GM18519 (cell line): ENCODE data around the gene NOCT.
"Not testable (repeated sequence)": the region's sequence is repeated elsewhere in the genome, so short reads cannot be mapped to it uniquely, and the experiment has no call there.

Experiments
- ATAC-seq: cut with Tn5 transposase; IDR thresholded peaks from one replicate; pipeline ENCODE4 v1.9.1; 2021; ENCODE audit warnings: mild to moderate bottlenecking, moderate library complexity; ENCODE audit not compliant: unreplicated experiment, low FRiP score

Gene NOCT, protein sequence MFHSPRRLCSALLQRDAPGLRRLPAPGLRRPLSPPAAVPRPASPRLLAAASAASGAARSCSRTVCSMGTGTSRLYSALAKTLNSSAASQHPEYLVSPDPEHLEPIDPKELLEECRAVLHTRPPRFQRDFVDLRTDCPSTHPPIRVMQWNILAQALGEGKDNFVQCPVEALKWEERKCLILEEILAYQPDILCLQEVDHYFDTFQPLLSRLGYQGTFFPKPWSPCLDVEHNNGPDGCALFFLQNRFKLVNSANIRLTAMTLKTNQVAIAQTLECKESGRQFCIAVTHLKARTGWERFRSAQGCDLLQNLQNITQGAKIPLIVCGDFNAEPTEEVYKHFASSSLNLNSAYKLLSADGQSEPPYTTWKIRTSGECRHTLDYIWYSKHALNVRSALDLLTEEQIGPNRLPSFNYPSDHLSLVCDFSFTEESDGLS

GRCh38 chr4:139015269-139015947, at the start of gene NOCT:
NOCT (plus strand) TSS chr4:139015781; CDS start chr4:139015982, 201 bp downstream.
- peak; percentile 90 for ATAC-seq

DNA sequence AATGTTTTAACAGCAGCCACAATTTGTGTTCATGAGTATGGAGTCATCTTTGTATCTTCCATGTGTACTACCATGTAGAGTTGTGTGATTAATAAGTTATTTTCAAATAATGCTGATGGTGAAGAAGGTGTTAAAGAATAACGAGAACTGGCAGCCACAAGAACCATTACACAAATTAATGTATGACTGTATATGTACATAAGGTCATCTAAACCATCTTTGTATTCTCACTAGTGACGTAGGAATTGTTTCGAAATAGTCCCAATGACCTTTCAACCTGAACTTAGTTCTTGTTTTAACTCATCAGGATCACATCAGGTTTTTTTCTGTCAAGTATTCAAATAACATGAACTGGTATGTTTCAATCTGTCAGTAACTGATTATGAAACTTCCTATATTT, 48.3 kb upstream of the NOCT start:
- ATAC-seq = peak; percentile 87

- no peak for ATAC-seq
These were observed 42.4 kb upstream of the NOCT start for GRCh38 chr4:138972956-138973801.

DNA sequence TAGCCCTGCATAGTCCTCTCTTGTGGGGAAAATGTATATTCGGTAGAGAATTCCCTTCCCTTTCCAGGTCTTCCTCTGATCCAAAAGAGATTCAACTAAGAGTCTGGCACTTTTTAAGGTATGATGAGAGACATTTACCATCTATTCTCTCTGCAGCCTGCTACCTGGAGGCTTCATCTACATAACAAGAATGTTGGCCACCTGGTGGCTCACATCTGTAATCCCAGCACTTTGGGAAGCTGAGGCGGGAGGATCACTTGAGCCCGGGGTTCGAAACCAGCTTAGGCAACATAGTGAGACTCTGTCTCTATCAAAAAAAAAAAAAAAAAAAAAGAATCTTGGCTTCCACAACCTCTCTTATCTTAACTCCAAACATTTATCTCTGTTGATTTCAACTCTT, 40.4 kb upstream of the NOCT start:
- ATAC-seq = no peak

DNA sequence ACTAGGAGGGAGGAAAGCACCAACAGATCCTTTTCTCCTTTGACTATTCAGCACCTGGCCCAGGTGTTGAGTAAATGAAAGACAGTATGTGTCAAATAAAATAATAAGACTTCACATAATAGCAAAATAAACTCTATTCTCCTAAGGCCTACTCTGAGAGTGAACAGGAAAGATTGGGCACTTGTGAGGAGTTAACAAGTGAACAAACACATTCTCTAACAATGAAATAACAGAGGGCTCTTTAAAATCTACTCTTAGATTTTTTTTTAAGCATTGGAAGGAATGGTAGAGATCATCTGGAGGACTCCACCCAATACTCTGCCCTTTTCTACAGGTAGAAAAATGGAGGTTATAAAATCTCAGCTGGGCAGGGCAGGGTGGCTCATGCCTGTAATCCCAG, 39.1 kb upstream of the NOCT start:
- ATAC-seq = no peak

- ATAC-seq = peak; percentile 91
These were observed 38.1 kb upstream of the NOCT start for GRCh38 chr4:138977524-138977923.

DNA sequence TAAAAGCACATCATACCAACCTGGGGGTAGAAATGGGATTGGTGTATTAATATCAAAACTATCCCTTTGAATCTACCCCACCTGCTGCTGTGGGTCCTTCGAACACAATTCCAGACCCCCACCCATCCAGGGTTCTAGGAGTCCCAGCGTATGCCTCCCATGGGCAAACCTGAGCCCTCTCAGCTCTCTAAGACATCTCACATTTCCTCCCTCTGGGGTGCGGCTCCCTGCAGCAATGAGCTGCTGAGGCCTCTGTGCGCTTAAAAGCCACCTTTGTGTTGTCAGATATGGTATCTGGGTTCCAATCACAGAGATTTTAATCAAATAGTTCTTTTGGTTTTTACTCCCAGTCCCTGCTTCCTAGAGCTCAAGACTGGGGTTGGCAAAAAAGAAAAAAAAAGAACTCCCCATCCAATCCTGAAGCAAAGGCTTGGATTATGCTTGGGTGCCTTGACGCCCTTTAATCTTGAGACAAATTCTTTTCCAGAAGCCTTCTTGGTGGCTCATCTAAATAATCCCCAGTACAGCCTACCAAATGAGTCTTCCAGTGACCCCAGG, 37.5 kb upstream of the NOCT start:
- ATAC-seq = no peak

DNA sequence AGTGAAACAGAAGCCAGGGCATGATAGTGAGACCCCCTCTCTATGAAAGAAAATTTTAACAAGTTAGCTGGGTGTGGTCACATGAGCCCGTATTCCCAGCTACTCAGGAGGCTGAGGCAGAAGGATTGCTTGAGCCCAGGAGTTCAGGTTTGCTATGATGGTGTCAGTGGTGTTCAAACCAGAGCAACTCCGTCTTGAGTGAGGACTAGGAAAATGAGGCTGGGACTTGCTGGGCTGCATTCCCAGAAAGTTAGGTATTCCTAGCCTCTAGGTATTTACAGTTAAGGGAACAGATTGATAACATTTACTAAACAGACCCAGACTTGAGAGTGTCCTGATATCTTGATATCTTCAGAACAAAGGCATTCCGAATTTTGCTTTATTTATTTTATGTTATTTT, 37.0 kb upstream of the NOCT start:
- ATAC-seq = no peak

DNA sequence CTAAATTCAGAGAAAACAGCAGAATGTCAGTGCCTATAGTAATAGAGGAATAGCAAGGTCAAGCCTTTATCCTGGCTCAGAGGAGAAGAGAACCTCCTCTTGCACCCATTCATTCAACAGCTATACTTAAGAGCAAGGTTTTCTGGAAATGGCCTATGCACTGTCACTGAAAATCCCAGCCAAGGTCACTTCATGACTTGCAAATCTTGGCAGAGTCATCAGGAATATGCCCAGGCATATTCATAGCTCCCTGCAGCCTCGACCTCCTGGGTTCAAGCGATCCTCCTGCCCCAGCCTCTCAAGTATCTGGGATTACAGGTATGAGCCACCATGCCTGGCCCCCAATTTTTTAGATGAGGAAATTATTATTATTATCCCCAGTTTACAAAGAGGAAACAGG, 35.8 kb upstream of the NOCT start:
- ATAC-seq = no peak

DNA sequence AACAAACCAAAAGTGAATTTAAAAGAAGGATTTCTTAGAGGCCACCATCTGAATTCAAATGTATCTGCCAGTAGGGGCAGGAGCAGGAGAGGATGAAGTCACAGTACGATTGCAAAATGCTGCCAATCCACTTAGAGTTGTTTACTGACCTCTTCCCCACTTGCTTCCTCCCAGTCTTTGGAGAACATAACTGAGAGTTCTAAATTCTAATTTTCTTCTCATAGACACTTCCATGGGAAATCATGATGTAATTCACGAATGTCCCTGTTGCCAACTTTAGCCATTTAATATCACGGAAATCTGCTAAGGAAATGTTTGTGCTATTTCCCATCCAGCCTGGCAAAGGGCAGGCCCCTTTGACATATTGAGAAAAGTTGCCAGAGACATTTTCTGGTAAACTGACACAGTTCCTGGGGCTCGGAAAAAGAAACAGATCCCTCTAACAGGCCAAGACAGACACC, 33.6 kb upstream of the NOCT start:
- ATAC-seq = no peak

DNA sequence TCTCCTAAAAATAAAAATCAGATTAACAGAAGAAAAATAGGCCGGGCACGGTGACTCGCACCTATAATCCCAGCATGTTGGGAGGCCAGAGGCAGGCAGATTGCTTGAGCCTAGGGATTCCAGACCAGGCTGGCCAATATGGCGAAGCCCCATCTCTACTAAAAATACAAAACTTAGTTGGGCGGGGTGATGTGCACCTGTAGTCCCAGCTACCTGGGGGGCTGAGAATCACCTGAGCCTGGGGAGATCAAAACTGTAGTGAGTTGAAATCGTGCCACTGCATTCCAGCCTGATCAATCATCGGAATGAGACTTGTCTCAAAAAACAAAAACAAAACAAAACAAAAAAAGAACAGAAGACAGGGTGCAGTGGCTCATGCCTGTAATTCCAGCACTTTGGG, 32.8 kb upstream of the NOCT start:
- ATAC-seq = no peak

DNA sequence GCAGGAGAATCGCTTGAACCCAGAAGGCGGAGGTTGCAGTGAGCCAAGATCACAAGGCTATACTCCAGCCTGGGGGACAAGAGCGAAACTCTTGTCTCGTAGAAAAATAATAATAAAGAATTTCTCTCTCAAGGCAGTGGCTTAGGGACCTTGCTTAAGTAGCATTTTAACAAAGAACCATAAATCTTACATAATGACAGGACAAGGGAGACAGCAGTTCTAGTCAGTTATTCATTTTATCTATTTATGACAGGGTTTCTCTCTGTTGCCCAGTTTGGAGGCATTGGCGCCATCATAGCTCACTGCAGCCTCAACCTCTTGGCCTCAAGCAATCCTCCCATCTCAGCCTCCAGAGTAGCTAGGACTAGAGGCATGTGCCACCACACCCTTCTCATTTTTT, 31.9 kb upstream of the NOCT start:
- ATAC-seq = no peak

GRCh38 chr4:138984647-138985046, 30.9 kb upstream of the NOCT start:
- no peak for ATAC-seq

- no peak for ATAC-seq
These were observed 22.9 kb upstream of the NOCT start for GRCh38 chr4:138992676-138993075.

DNA sequence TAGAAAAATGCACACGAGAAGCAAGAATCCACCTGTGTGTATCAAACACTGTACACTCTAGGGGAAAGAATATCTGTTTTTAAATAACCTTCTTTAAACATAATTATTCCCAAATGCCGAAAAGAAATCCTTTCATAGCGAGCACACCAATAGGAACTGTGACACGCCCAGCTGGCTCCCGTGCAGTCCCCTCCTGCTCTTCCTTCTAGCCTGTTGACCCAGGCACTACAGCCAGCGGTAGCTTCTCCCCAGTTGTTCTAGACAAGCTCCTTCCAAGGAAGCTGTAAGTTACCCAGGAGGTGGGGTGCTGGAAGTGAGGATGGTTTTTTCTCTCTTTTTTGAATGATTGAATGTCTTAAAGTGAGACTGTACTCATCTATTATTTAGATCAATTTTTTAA, 19.5 kb upstream of the NOCT start:
- no peak for ATAC-seq

- no peak for ATAC-seq
These were observed 15.9 kb upstream of the NOCT start for GRCh38 chr4:138999666-139000065.

DNA sequence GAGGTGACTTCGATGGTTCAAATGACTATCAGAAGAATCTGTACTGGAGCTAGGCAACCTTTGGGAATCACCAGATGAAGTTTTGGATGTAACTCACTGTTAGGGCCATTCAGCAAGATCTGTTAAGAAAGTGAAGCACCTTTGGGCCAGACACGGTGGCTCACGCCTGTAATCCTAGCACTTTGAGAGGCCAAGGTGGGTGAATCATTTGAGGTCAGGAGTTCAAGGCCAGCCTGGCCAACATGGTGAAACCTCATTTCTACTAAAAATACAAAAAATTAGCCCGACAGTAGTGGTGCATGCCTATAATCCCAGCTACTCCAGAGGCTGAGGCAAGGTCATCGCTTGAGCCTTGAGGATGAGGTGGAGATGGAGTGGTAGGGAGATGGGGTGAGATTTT, 15.4 kb upstream of the NOCT start:
- not testable (repeated sequence) for ATAC-seq

GRCh38 chr4:139001430-139001829, 14.2 kb upstream of the NOCT start:
- not testable (repeated sequence) for ATAC-seq

GRCh38 chr4:139003668-139004067, 11.9 kb upstream of the NOCT start:
- ATAC-seq = not testable (repeated sequence)

GRCh38 chr4:139005774-139006173, 9.8 kb upstream of the NOCT start:
- no peak for ATAC-seq

- no peak for ATAC-seq
These were observed 7.9 kb upstream of the NOCT start for GRCh38 chr4:139007640-139008039.
